ENCODE results near the gene KIF7.
"Not testable (repeated sequence)": the region's sequence is repeated elsewhere in the genome, so short reads cannot be mapped to it uniquely, and the experiment has no call there.

KIF7 gene

GRCh38 chr15:89614164-89614563 is 41.1 kb downstream of the KIF7 start:
- no peak for DNase-seq (ENCODE audit: low spot score)

- no peak for DNase-seq (ENCODE audit: low spot score)
Measured at GRCh38 chr15:89613031-89613430, 42.2 kb downstream of the KIF7 start.

GRCh38 chr15:89611317-89611716 is 44.0 kb downstream of the KIF7 start:
- no peak for DNase-seq (ENCODE audit: low spot score)

GRCh38 chr15:89599021-89599420 is 56.2 kb downstream of the KIF7 start:
- no peak for DNase-seq (ENCODE audit: low spot score)

- no peak for DNase-seq (ENCODE audit: low spot score)
Measured at GRCh38 chr15:89593018-89593417, 62.2 kb downstream of the KIF7 start.

GRCh38 chr15:89591834-89592233 is 63.4 kb downstream of the KIF7 start:
- no peak for DNase-seq (ENCODE audit: low spot score)

- DNase-seq (ENCODE audit: low spot score) = no peak
Measured at GRCh38 chr15:89587955-89588354, 67.3 kb downstream of the KIF7 start.

GRCh38 chr15:89586651-89587050 is 68.6 kb downstream of the KIF7 start:
- no peak for DNase-seq (ENCODE audit: low spot score)

GRCh38 chr15:89580747-89581146 is 74.5 kb downstream of the KIF7 start:
- DNase-seq (ENCODE audit: low spot score) = not testable (repeated sequence)

- DNase-seq (ENCODE audit: low spot score) = no peak
Measured at GRCh38 chr15:89578146-89578545, 77.1 kb downstream of the KIF7 start.
